Activated CD4-positive, alpha-beta T cell treated with anti-CD3 and anti-CD28 coated beads for 48 hours (primary cell): ENCODE measurements around the gene MYO1B.

Experiments used
- DNase-seq: peaks from one replicate; pipeline ENCODE4 v3.0.0-alpha.2; 2020

MYO1B gene

GRCh38 chr2:191369034-191369433 is 123.8 kb downstream of the MYO1B start:
- no peak for DNase-seq

DNA sequence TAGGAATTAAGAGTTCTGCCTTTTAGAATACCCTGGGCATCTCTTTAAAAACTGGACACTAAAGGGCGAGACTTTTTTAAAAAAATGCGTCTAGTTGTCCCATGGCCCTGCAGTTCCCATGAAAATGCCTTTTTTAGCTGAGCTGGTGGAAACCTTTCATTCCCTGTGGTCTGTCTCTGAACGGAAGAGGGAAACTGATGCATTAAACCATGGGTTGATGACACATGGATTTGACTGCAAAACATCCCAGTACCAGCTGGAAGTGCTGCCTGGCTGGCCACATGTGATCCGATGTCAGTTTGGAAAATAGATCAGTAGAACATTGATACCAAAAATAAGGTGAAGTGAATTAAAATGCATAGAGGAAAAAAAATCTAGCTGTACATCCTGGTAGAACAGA is 129.2 kb downstream of the MYO1B start:
- no peak for DNase-seq

DNA sequence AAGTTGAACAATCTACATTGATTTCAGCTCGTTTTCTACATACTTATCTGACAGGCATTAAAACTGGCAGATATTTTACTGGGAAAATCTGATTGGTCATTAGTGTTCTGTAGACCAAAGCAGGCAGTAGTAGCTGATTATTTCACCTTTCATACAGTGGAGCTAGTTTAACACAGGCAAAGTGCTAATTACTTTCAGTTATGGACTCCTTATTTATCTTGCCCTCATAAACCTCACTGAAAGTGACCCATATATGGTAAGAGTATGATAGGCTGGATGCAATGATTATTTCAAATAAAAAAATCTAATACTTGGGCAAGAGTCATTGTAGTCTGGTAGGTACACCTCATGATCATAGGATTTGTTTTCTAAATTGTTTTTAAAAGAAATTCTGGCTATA is 129.7 kb downstream of the MYO1B start:
- no peak for DNase-seq

DNA sequence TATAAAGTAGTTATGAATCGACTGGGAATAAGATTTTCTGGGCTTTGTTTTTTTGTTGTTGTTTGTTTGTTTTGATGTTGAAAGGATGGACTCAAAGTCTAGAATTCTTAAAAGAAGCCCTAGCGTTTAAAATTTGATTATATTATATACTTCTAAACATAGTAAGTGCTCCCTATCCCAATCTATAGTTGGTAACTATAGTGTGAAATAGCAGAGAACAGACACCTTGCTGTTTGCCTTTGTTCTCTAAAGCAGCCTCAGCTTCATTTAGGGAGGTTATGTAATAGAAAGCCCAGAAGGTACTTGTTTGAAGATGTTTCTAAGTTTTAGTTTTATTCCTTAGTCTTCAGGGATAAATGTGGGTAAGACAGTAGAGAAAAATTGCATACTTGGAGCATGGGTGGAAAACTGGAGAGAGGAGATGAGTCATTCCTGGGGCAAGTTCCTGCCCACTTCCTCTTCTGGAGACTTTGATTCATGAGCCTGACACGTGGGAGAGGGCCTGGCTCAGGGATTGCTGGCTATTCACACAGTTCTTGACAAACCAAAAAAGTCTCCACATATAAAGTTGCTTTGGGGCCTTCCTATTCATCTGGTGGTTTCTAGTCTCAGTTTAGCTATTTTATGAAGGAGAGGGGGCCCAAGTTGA is 131.9 kb downstream of the MYO1B start:
- peak; percentile 38 for DNase-seq

- no peak for DNase-seq
Observed at GRCh38 chr2:191379375-191379774, 134.2 kb downstream of the MYO1B start.

DNA sequence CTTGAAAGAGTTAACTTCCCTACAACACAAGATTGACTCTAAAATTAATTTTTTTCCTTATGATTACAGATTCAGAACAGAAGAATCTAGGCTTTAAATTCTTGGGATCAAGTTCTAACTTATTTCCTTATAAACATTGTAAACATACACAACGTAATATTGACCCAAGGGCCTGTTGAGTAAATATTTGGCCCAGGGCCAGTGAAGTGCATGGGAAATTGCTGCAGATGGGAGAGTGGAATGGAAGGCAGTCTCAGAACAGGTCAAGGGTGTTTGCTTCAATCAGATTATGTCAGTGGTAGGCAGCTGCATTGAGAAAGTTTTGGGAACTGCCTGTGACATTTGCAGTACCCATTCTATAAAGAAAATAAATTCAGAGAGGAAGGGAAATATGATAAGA is 137.6 kb downstream of the MYO1B start:
- no peak for DNase-seq

- DNase-seq, result no peak
Observed at GRCh38 chr2:191383486-191383885, 138.3 kb downstream of the MYO1B start.

GRCh38 chr2:191384829-191385228 is 139.6 kb downstream of the MYO1B start:
- no peak for DNase-seq

GRCh38 chr2:191385416-191386160 is 140.4 kb downstream of the MYO1B start:
- DNase-seq, result peak; percentile 48

DNA sequence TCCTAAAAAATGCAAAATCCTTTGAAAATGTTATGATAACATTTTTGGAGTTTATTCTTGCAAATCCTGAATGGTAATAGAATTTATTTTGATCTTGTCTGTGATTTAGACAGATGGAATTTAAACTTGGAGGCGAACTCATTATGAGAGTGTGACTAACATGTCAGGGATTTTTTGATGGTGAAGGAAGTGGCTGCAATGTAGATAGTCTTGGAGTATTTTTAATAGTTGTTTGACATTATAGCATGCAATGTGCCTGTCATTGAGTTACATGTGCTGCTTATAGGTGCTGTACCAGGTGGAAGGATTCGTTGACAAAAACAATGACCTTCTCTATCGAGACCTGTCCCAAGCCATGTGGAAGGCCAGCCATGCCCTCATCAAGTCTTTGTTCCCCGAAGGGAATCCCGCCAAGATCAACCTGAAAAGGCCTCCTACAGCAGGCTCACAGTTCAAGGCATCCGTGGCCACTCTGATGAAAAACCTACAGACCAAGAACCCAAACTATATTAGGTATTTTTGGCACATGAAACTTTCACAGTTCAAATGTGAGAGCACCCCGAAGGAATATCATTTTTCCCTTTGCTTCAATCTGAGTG is 141.8 kb downstream of the MYO1B start:
- DNase-seq, result no peak

GRCh38 chr2:191389288-191389687 is 144.1 kb downstream of the MYO1B start:
- DNase-seq, result no peak

DNA sequence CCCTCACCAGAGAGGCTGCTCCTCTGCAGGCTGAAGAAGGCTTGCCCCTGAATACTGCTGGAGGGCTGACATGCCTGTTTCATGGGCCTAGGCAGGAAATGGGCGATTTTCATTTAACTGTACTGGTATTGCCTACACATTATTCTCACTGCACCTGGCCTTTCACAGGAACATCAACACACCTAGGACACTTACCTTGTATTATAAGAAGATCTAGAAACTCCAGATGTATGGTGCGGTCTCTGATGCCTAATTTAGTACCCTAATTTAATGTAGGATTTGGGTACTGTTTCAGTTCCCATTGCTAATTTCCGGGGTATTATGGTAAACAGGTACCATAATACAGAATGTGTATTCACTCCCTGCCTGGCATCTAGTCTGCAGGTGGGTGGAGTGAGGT is 146.0 kb downstream of the MYO1B start:
- DNase-seq, result no peak

DNA sequence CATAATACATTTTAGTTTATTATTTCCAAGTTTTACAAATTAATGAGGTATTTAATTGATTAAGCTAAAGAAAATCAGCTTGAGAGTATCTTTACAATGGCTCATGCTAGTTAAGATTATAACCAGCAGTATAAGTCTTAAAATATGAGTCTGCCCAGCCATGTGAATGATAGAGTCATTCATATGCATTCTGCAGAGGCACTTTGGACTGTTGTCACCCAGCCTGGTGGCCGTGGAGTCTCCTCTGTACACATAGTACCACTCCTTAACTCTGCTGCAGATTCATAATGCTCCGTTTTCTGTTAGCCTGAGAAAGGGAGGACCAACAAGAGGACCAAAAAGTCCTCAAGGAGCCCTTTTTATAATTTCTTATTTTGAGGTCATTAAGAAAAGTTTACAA is 148.8 kb downstream of the MYO1B start:
- no peak for DNase-seq

DNA sequence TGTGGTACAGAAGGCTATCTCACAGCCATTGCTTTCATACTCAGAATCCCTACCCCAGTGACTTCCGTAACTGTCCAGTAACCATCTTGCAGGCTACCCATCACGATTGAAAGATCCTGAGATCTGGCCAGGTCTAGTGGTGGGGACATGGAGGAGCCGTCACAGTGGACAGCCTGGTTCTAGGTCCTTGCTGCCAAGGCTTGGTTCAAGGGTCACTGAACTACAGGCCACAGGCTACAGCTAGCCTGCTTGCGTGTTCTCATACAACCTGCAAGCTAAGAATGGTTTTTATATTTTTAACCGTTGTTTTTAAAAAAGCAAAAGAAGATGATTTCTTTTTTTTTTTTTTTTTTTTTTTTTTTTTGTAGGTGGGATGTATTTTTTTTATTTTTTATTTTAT is 151.6 kb downstream of the MYO1B start:
- no peak for DNase-seq

DNA sequence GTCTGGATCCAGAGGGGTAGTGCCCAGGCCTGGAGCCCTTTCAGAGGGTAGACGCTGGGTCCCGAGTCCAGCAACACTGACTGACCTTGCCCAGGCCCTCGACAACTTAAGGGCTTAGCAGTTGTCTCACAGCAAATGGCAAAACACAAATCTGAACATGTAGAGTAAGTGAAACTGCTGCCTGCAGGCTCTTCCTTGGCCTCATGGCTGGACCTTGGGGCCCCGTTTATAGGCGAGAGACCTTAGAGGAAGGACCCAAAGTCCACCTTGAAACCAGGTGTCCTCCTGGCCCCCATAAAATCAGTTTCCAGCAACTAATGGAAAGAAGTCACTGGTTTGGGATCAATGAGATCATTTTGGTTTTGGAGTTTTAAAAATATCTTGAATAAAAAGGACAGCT is 154.4 kb downstream of the MYO1B start:
- DNase-seq, result no peak

- no peak for DNase-seq
Observed at GRCh38 chr2:191401287-191401686, 156.1 kb downstream of the MYO1B start.

GRCh38 chr2:191402966-191403565 is 157.9 kb downstream of the MYO1B start:
- no peak for DNase-seq

GRCh38 chr2:191404568-191404991 is 159.4 kb downstream of the MYO1B start:
- DNase-seq, result no peak

GRCh38 chr2:191405546-191405945 is 160.3 kb downstream of the MYO1B start:
- DNase-seq, result no peak

DNA sequence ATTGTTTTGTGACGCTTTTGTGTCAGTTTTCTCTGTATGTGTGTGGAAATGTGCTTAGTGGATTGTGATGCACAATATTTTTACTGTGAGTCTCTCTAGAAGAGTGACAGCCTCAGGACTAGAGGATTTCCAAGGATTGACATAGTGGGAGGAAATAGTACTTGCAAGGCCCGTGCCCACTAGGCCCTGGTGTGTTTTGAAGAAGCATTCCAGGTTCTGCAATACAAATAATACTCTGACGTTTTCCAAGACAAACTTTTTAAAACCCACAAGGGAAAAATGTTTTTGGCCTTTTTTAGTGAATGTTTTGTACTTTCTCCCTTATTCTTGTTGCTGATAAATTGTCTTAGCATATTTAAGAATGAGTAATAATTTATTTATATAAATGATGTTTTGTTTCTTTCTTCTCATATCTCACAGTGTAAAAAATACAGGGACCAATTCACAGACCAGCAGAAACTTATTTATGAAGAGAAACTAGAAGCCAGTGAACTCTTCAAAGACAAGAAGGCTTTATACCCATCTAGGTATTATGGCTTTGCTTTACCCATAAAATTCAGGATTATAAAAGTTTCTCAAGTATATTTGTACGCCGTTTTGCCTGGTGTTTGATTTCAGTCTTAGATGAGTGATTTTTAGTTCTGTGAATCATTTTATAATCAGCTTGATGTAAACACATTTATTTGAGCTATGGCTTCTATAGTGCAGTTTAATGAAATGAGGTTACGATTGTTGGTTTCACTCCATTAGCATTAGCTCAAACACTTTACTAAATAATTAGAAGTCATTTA is 165.6 kb downstream of the MYO1B start:
- DNase-seq, result no peak

DNA sequence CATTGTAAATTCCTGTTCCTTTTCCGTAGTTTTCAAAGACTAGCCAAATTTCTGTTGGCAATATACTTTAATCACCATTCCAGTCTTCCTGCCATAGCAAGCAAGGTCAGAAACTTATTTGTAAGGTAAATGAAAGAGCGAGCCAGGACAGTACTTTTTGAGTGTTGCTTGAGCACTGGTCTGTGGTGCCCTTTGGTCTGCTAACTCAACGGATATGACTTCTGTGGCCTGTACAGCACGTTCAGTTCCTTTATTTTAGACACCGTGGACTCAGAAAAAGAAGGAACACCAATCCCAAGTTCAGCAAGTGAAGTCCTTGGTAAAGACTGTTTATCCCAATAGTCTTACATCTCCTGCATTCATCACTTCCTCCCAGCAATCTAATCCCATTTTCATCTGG is 166.3 kb downstream of the MYO1B start:
- DNase-seq, result no peak

DNA sequence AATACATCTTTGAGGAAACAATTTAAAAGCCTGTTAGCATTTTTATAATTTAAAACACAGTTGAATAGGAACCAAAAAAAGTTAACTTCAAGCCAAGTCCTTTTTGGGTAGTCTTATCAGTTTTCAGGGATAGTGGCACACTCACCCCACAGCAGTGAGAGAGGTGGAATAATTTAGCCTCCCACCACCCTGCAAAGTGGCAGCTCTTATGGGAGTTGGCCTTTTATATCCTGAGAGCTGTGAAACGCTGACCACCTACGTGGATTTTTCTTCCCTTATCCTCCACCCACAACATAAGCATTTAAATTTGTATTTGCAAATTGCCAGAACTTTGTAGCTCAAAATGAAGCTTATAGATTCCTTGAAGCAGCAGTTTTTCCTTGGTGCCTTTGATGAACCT is 167.1 kb downstream of the MYO1B start:
- DNase-seq, result no peak

- DNase-seq, result no peak
Observed at GRCh38 chr2:191415101-191415500, 169.9 kb downstream of the MYO1B start.
